PC-3 (cell line): Measurements from ENCODE around the gene IL23R. TPM values are rescaled to one million over a fixed set of nuclear protein-coding genes. Genes with fewer than 3 reads are reported as not detected.

ENCODE experiments used
- ATAC-seq: fragments of 200-7000 bp; cut with Tn5 transposase; 2 replicates; pipeline ENCODE4 v1.9.1; 2020; ENCODE audit warnings: mild to moderate bottlenecking, moderate library complexity
- BruUV-seq: library from RNA; stranded (reverse); fragments of 400-500 nt; replicated peaks from 2 replicates; lab custom pipeline; 2021; lab: Mats Ljungman, UMichigan
- CTCF ChIA-PET: fragments of 300-600 bp; sonication (Branson Sonifier 250); formaldehyde crosslinking; loops from one replicate; lab custom pipeline; 2022; ENCODE audit warnings: antibody characterized with exemption; lab: Charles Lee
- POLR2A ChIA-PET: fragments of 300-600 bp; sonication (Branson Sonifier 250); formaldehyde crosslinking; loops from one replicate; lab custom pipeline; 2022; ENCODE audit warnings: antibody characterized with exemption; ENCODE audit not compliant: unreplicated experiment; lab: Charles Lee
- DNase-seq: peaks from one replicate; pipeline ENCODE4 v3.0.0-alpha.2; 2015
- H2AFZ ChIP-seq: fragments of 300-600 bp; sonication (generic); 2 replicates; pipeline ENCODE4 v1.6.0; 2016; ENCODE audit warnings: antibody characterized with exemption, low read length
- H3F3A ChIP-seq: fragments of 300-600 bp; sonication (generic); one replicate; pipeline ENCODE4 v1.6.0; 2017; ENCODE audit warnings: antibody characterized with exemption, low read length, control low read depth, mild to moderate bottlenecking; ENCODE audit not compliant: unreplicated experiment
- H3K27ac ChIP-seq: fragments of 300-600 bp; sonication (generic); 2 replicates; pipeline ENCODE4 v1.5.1; 2016; ENCODE audit warnings: mild to moderate bottlenecking, low read length
- H3K27me3 ChIP-seq: fragments of 300-600 bp; sonication (generic); 2 replicates; pipeline ENCODE4 v1.6.1; 2016; ENCODE audit warnings: low read length, mixed read lengths
- H3K36me3 ChIP-seq: fragments of 300-600 bp; sonication (generic); 2 replicates; pipeline ENCODE4 v1.6.1; 2016; ENCODE audit warnings: low read depth, mixed run types, low read length, mixed read lengths
- H3K4me1 ChIP-seq: fragments of 300-600 bp; sonication (generic); 2 replicates; pipeline ENCODE4 v1.5.1; 2016; ENCODE audit warnings: low read length; ENCODE audit not compliant: insufficient read depth
- H3K4me2 ChIP-seq: fragments of 300-600 bp; sonication (generic); 2 replicates; pipeline ENCODE4 v1.6.0; 2016; ENCODE audit warnings: low read length
- H3K4me3 ChIP-seq: fragments of 300-600 bp; sonication (generic); 2 replicates; pipeline ENCODE4 v1.5.1; 2016; ENCODE audit warnings: mild to moderate bottlenecking, low read length, mixed read lengths
- H3K79me2 ChIP-seq: fragments of 300-600 bp; sonication (generic); 2 replicates; pipeline ENCODE4 v1.6.1; 2017; ENCODE audit warnings: low read length, mixed read lengths
- H3K9ac ChIP-seq: fragments of 300-600 bp; sonication (generic); 2 replicates; pipeline ENCODE4 v1.6.0; 2016; ENCODE audit warnings: mild to moderate bottlenecking, low read length
- H3K9me2 ChIP-seq: fragments of 300-600 bp; sonication (generic); replicated peaks from 2 replicates; pipeline ENCODE4 v1.6.1; 2016; ENCODE audit warnings: mixed run types, low read length, mixed read lengths
- H3K9me3 ChIP-seq: fragments of 300-600 bp; sonication (generic); 2 replicates; pipeline ENCODE4 v1.6.1; 2016; ENCODE audit warnings: low read length, mixed read lengths
- H4K20me1 ChIP-seq: fragments of 300-600 bp; sonication (generic); 2 replicates; pipeline ENCODE4 v1.6.1; 2016; ENCODE audit warnings: low read length, mixed read lengths
- CTCF ChIP-seq: fragments of 300-600 bp; sonication (generic); conservative IDR thresholded peaks from 2 replicates; pipeline ENCODE4 v1.5.1; 2017; ENCODE audit warnings: antibody characterized with exemption, low read depth, mild to moderate bottlenecking, low read length
- EZH2 ChIP-seq: fragments of 300-600 bp; sonication (generic); IDR thresholded peaks from one replicate; pipeline ENCODE4 v1.6.1; 2017; ENCODE audit warnings: antibody characterized with exemption, mild to moderate bottlenecking, low read length; ENCODE audit not compliant: unreplicated experiment
- EZH2phosphoT487 ChIP-seq: fragments of 300-600 bp; sonication (generic); IDR thresholded peaks from 2 replicates; pipeline ENCODE4 v1.6.1; 2018; ENCODE audit warnings: mild to moderate bottlenecking, antibody characterized with exemption, low read length, borderline replicate concordance
- intact Hi-C: fragments of 100-400 bp; cut with micrococcal nuclease; formaldehyde crosslinking; loops from 2 replicates; pipeline ENCODE4 v1.9.0; 2023
- total RNA-seq: library from RNA; depleted of rRNA; stranded (reverse); fragments of >200 nt; gene quantifications from 2 replicates; pipeline ENCODE4 v1.2.3, GENCODE V29; 2014; rRNA removed

The IL23R gene
- total RNA-seq, 1 experiment from 2014 or later, result not detected

GRCh38 chr1:67308136-67308535 lies 141.9 kb downstream of the IL23R start:
- TF ChIP-seq EZH2 (no peak), CTCF (no peak), EZH2phosphoT487 (no peak)
- H3K9me2 ChIP-seq, result no peaks in the 10 kb centered on the region
- H3K9me3 ChIP-seq, result no peaks in the 10 kb centered on the region
- ChIA-PET POLR2A (interaction anchor here (0.7 kb wide), 1 partner anchor 32 kb away, joined by 6 read pairs; no protein-coding TSS in a partner anchor), CTCF (no interaction called here)
- H3F3A ChIP-seq, result no peaks in the 10 kb centered on the region
- no peaks in the 10 kb centered on the region for H3K36me3 ChIP-seq
- intact Hi-C loops, result no loop called here
- no peak overlapping the region for H2AFZ ChIP-seq
- no peak for DNase-seq
- H3K79me2 ChIP-seq, result no peaks in the 10 kb centered on the region
- ATAC-seq, result no peak
- peaks cover 8% of the 10 kb centered on the region; the same call in 1 of the 2 replicates for H3K27me3 ChIP-seq
- H3K4me3 ChIP-seq, result no peak overlapping the region
- no peak overlapping the region for H3K27ac ChIP-seq
- H4K20me1 ChIP-seq, result no peaks in the 10 kb centered on the region
- H3K9ac ChIP-seq, result no peak overlapping the region
- no TSS peak for BruUV-seq
- H3K4me2 ChIP-seq, result no peak overlapping the region
- H3K4me1 ChIP-seq, result no peaks in the 10 kb centered on the region

Other genes starting within 250 kb of the IL23R start
- gene DNAI4, start 241.6 kb upstream of the IL23R start, total RNA-seq, result 0.46 and 1.6 TPM in 2 replicates
- gene MIER1, start 241.5 kb upstream of the IL23R start, total RNA-seq, result 11.5 and 11.8 TPM in 2 replicates
- 5.3 and 6.1 TPM in 2 replicates for gene SLC35D1, start 112.3 kb upstream of the IL23R start, total RNA-seq
- not detected in 2 replicates for gene C1orf141, start 31.5 kb upstream of the IL23R start, total RNA-seq
- gene IL12RB2, start 141.4 kb downstream of the IL23R start, total RNA-seq, result 0.81 TPM in 1 of 2 replicates, not detected in the other